Tongue (tissue), 2 donors: Measurements from ENCODE around the gene TATDN3. TPM values are rescaled to one million over a fixed set of nuclear protein-coding genes. Genes with fewer than 3 reads are reported as not detected.
"Not testable (repeated sequence)": the region's sequence is repeated elsewhere in the genome, so short reads cannot be mapped to it uniquely, and the experiment has no call there.

Source experiments
- DNase-seq: peaks from one replicate; pipeline ENCODE4 v3.0.0-alpha.2; 2015
- total RNA-seq: library from RNA; depleted of rRNA; stranded (reverse); fragments of >200 nt; gene quantifications from one replicate; pipeline ENCODE4 v1.2.3, GENCODE V29; 2014

TATDN3 gene, protein sequence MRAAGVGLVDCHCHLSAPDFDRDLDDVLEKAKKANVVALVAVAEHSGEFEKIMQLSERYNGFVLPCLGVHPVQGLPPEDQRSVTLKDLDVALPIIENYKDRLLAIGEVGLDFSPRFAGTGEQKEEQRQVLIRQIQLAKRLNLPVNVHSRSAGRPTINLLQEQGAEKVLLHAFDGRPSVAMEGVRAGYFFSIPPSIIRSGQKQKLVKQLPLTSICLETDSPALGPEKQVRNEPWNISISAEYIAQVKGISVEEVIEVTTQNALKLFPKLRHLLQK
- total RNA-seq = 19.7 TPM

DNA sequence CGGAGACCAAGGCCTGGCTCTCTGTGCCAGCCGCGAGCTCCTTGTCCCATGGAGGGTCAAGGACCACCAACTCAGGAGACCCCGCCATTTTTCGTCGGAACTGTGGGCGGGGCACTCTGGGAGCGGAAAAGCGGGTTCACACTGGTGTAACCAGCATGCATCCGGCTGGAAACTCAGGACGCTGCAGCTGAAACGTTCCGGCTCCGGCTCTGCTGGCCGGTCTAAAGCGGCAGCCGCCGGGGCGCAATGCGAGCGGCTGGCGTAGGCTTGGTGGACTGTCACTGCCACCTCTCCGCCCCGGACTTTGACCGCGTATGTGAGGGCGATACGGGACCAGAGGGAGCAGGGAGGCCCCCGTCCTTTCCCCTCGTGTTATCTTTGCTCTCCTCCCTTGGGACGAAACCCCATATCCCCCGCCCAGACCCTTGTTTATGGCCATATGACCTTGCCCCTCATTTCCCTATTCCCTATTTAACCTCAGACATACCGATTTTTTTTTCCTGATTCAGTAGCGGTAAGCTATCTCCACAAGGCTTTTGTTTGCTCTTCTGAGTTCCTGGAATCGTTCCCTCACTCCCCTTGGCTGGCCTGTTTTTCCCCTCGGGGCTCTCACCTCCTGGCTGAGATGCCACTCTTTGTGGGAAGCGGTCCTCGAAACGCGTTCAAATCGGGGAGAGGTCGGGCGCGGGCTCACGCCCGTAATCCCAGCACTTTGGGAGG, at the start of gene TATDN3, which contains the start of gene NSL1:
Gene TATDN3 (plus strand): TSS at position 219 of the 720 bp plus-strand sequence. CDS start 28 bp downstream, at position 247.
Gene NSL1 (minus strand): TSS at position 102 of the 720 bp plus-strand sequence. CDS start 14 bp downstream, at position 88.
- DNase-seq = peak; percentile 98

DNA sequence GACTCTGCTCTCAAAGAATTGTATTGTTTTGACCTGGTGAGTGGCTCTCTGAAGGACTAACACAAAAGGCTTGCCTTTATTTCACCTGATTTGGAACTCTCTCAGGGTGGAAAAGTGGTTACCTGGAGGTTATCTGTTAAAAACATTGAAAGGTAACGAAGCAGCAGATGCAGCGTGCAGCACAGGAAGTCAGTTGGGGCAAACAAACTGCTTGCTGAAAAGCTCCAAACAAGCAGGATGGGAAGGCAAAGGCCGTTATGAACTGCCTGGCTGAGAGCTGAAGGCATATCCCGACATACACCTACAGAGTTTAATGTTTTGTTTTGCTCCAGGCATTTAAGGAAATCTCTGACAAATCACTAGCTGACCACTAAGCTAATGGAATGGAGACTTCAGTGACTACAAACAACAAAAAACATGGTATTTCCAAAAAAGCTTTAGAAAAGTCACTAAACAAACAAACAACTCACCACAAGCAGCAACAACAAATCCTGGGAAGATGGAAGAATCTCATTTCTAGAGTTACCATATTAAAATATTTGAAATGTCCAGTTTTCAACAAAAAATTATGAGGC, 47.7 kb upstream of the TATDN3 start:
- no peak for DNase-seq

DNA sequence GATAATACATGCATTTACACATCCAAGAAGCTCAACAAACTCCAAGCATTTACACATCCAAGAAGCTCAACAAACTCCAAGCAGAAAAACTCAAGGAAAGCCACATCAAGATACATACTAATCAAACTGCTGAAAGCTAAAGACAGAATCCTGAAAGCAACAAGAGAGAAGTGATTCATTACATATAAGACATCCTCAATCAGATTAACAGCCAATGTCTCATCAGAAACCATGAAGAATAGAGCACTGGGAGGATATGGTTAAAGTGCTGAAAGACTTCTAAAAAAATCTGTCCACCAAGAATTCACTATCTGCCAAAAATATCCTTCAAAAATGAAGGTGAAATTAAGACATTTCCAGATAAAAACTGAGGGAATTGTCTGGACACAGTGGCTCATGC, 46.4 kb upstream of the TATDN3 start:
- no peak for DNase-seq

DNA sequence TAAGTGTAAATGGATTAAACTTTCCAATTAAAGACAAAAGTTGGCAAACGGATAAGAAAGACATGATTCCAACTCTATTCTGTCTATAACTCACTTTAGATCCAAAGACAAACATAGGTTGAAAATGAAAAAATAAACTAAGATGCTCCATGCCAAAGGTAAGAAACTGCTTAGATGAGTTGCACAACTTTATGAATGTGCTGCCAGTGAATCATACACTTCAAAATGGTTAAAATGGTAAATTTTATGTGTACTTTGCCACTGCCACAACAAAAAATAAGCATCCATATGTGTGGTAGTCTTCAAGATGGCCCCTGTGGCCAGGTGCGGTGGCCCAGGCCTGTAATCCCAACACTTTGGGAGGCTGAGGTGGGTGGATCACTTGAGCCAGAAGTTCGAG, 45.1 kb upstream of the TATDN3 start:
- DNase-seq = no peak

DNA sequence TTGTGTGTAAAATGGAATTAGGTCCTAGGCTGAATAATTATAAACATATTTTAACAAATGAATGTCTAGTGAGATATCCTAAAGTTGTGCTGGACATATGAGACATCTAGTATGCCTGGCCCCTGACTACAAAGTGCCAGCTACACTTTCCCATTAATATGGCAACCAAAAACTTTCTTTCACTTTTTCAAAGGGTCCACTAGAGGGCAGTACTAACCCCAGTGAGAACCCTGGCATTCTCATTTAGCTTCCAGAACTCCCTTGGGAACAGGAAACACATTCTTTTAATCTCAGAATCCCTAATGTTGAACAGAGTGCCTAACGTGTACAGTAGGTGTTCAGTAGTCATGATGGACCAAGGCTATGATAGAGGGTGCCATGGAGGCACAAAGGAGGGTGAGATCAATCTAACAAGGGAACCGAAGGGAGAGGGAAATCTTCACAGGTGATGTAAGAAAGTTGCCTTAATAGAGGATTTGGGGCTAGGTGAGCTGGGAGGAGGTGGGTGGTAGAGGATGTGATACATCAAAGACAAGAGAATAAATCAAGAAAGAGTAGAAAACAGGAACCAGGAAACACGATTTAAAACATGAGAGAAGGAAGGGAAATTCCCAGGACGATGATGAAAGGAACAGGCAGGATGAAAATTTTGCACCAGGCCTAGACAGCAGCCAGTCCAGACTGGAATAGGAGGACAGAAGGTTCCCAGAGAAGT, 41.7 kb upstream of the TATDN3 start:
- DNase-seq = peak; percentile 60

DNA sequence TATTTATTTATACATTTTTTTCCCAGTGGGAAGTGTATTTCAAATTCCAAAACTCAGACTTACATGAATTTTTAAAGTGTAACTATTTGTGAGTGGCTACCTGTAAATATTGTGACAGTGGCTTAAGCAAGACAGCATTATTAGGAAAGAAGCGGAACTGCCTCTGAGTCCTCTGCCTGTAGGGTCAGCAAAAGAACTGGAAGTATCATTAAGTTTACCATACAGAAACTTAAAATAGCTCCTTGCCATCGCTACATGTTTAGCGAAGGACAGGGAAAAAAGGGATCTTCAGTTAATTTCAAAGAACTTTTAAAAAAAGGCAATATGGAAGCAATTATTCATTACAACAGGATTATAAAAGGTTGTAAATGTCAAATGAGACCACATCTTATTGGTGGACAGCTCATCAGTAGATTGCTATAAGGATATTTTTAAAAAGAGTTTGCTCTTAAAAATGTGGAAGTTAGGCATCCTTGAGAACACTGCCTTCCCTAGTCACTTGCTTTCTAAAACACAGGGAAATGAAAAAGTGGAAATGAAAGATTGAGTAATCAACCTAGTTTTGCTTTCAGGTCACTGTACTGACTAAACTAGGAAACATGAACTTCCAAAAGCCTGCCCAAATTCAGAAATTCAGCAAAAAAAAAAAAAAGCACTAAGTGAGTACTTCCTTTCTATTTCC, 39.3 kb upstream of the TATDN3 start:
- DNase-seq = peak; percentile 6

DNA sequence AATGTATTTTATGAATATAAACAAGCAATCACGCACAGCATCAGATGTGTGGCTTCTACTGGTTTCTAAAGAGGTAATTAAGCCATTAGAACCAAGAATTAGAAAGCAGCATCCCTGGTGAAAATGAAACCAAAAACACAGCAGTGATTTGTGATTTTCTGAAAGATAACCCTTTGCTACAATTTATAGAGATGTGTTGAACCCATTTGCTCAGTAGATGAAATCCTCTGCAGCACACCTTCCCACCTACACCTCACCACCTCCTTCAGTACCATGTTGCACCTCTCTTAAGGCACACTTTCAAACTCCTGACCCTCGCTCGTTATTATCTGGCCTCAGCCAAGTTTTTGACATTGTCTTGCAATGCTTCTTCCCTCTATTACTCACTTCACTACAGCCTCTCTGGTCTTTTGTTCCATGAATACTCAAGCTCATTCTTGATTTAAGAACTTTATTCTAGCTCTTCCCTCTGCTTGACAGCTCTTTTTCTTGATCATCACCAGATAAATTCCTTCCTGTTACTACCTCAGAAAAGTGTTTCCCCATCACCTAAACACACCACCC, 38.7 kb upstream of the TATDN3 start:
- DNase-seq = no peak

DNA sequence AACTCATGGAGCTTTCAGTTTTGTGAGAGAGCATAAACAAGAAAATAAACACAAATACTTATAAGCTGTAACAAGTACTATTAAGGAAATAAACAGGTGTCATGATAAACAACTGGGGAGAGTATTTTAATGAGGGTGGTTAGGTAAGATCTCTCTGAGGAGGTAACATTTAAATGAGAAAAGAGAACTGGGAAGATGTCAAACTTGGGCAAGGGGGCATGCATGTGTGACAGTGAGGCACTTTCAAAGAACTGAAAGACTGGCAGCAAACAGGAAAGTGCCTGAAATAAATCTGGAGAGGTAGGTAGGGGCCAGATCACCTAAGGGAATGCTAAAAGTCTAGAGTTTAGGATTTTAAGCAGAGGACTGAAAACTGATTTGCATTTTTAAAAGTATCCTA, 37.9 kb upstream of the TATDN3 start:
- no peak for DNase-seq

DNA sequence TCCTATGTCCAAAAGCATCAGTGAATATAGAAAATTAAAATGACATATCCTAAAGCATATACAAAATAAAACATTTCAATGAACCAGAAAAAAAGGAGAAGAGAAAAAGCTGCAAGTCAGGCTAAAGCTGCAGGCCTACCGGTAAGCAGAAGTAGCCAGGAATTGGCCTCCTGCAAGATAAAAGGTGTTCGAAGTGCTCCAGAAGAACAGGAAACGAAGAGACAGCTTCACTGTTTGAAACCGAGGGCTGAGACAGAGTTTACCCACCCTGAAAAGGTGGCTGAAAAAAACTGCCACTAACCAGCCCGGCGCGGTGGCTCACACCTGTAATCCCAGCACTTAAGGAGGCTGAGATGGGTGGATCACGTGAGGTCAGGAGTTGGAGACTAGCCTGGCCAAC, 37.5 kb upstream of the TATDN3 start:
- no peak for DNase-seq

DNA sequence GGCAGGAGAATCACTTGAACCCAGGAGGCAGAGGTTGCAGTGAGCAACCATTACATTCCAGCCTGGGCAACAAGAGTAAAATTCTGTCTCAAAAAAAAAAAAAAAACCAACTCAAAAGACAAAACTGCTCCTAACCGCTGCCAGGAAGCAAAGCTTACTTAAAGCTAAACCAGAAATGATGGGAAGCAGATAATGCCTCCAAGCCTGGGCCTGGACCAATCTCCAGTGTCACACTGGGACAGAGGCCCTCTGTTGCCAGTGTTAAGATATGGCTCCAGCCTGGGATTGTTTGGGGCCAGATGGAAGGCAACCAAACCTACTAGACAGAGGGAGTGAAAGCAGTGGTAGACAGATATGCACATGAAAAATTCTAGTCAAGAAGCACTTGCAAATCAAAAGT, 37.0 kb upstream of the TATDN3 start:
- no peak for DNase-seq

DNA sequence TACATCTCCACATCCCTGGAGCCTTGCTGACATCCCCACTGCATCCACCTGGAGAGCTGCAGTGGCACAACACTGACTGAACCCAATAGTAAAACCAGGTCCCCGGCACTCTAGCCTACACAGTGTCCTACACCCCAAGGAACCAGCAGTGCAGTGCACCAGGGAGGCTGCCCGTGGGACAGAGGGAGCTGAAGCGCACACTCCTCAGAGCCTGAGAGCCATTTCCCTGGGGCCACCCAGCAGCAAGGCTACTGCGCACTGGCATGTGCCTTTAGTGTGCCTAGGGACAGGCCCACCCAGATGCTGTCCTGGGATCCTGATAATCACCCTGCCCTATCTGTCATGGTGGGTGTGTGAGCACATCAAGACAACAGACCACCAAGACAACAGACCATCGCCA, 32.0 kb upstream of the TATDN3 start:
- DNase-seq = no peak

DNA sequence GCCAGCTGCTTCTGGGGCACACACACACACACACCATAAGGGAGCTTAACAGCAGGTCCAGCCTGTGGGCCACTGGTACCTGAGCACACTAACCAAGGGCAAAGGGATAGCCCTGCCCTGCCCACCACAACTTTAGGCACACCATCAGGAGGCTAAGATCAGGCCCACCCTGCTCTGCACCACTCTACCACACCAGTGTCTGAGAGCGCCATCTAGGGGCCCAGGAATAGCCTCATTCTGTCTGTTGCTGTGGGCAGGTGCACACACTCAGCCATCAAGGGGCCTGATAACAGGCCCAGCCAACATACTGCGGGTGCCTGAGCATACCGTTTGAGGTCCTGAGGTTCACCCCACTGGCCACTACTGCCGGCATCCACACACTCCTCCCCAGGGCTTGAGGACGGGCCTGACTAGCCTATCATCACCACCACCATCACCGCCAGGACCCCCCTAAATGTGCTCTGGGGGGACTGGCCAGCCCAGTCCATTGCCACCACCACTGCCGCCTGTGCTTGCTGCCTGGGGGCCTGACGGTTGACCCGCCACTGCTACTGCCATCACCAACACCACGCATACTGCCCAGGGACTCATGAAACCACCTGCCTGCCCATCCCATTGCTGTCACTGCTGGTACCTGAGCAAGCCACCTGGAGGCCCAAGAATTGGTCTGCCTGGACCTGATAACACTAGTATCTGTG, 31.4 kb upstream of the TATDN3 start:
- no peak for DNase-seq

DNA sequence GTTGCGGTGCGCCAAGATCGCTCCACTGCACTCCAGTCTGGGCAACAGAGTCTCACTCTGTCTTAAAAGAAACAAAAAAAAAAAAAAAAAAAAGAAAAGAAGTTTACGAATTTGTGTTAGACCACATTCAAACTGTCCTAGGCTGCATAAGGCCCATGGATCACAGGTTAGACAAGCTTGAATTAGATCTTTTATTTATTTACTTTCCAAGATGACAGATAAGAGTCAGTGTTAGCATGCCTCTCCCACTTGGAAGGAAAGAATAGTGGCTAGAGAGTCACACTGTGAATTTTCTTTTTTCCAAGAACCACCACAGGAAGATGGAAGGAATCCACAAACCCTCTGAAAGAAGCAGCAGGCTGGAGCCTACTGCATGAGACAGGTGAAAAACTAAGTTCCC, 29.5 kb upstream of the TATDN3 start:
- no peak for DNase-seq

DNA sequence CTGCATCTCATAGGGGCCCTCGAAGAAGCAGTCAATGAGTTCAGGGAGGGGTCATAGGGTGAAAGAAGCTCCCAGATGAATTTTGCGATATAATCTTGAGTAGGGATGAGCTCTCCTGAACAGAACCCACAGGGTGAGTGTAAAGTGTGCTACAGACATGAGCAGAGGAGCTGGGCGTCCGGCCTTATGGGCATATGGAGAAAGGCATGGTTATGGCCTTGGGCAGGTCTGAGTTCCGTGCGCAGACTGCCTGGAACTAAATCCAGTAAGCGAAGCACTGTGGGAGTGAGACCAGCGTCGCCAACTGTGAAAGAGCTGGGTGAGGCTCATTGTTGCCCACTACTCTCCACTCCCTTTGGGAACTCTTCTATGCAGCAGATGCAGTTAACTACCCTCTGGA, 28.9 kb upstream of the TATDN3 start:
- DNase-seq = no peak

DNA sequence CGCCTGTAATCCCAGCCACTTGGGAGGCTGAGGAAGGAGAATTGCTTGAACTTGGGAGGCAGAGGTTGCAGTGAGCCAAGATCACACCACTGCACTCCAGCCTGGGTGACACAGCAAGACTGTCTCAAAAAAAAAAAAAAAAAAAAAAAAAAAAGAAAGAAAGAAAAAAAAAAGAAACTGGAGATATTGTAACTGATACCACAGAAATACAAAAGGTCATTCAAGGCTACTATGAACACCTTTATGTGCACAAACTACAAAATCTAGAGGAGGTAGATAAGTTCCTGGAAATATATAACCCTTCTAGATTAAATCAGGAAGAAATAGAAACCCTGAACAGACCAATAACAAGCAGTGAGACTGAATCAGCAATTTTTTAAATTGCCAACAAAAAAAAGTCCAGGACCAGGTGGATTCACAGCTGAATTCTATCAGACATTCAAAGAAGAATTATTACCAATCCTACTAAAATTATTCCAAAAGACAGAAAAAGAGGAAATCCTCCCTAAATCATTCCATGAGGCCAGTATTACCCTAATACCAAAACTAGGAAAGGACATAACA, 26.9 kb upstream of the TATDN3 start:
- not testable (repeated sequence) for DNase-seq

DNA sequence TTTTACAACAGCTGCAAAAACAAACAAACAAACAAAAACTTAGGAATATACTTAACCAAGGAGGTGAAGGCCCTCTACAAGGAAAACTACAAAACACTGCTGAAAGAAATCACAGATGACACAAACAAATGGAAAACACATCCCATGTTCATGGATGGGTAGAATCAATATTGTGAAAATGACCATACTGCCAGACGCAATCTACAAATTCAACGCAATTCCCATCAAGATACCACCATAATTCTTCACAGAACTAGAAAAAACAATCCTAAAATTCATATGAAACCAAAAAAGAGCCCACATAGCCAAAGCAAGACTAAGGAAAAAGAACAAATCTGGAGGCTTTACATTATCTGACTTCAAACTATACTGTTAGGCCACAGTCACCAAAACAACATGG, 24.9 kb upstream of the TATDN3 start:
- not testable (repeated sequence) for DNase-seq

DNA sequence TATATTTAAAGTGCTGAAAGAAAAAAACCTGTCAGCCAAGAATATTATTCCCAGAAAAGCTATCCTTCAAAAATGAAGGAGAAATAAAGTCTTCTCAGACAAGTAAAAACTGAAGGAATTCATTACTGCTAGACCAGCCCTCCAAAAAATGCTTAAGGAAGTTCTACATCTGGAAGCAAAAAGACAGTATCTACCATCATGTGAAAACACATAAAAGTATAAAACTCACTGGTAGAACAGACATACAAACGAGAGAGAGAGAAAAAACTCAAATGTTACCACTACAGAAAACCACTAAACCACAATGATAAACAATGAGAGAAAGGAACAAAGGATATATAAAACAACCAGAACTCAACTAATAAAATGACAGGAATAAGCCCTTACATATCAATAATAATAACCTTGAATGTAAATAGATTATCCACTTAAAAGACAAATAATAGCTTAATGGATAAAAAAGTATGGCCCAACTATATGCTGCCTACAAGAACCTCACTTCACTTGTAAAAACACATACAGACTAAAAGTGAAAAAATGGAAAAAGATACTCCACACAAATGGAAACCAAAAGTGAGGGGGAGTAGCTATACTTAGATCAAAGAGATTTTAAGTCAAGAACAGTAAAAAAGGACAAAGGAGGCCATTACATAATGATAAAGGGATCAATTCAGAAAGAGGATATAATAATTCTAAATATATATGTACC, 22.1 kb upstream of the TATDN3 start:
- no peak for DNase-seq

DNA sequence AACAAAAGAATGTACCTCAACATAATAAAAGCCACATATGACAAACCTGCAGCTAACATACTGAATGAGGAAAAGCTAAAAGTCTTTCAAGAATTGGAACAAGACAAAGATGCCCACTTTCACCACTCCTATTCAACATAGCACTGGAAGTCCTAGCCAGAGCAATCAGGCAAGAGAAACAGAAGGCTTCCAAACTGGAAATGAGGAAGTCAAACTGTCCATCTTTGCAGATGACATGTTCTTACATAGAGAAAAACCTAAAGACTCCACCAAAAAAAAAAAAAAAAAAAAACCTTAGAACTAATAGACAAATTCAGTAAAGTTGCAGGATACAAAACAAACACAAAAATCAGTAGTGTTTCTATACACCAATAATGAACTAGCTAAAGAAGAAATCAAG, 20.4 kb upstream of the TATDN3 start:
- DNase-seq = no peak

DNA sequence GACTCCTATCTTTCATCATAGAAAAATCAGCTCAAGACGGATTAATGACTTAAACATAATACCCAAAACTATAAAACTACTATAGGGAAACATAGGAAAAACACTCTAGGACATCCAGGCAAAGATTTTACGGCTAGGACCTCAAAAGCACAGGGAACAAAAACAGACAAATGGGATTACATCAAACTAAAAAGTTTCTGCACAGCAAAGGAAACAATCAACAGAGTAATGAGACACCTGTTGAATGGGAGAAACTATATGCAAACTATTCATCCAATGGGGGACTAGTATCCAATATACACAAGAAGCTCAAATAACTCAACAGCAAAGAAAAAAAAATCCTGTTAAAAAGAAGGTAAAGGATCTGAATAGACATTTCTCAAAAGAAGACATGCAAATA, 18.7 kb upstream of the TATDN3 start:
- DNase-seq = no peak

DNA sequence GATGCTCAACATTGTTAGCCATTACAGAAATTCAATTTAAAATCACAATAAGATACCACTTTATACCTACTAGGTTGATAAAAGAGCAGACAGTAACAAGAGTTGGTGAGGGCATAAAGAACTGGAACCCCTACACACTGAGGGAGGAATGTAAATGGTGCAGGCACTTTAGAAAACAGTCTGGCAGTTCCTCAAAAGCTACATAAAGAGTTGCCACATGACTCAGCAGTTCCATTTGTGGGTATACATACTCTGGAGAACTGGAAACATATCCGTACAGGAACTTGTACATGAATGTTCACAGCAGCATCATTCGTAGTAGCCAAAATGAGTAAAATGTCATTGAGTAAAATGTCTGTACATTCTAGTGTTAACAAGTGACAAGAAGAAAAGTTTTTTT, 17.1 kb upstream of the TATDN3 start:
- DNase-seq = no peak
